Measurements from ENCODE around the gene FRZB. TPM values are rescaled to one million over a fixed set of nuclear protein-coding genes. Genes with fewer than 3 reads are reported as not detected.

The FRZB gene
- total and polyA plus RNA-seq, 3 experiments from 2014 or later, result not detected

DNA sequence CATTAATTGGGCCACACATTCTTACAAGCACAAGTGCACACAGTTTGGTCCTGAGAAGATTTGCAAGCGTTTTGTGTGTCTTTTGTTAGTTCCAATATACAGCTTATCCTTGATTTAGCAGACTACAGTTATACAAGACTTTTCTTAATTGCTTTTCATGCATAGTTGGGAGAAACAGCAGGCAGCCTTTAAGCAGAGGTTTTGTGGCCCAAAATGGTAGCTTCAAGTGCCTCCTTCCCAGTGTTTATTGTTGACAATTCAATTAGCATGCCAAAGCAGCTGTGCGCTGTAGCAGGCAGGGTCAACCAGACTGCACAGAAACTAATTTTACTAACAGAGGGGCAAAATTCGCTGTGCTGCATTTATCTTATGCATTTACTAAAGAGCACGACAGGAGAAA lies 47.5 kb downstream of the FRZB start:
- Histone ChIP-seq H3K9me3 (ENCODE audit: low read length) (no peaks in the 10 kb centered on the region), H3K4me1 (ENCODE audit: insufficient read depth, low read length) (no peaks in the 10 kb centered on the region), H3K27ac (ENCODE audit: low read depth, low read length) (no peak overlapping the region), H3K4me3 (ENCODE audit: low read length) (no peak overlapping the region), H3K36me3 (ENCODE audit: insufficient read depth, low read length) (no peaks in the 10 kb centered on the region), H3K27me3 (ENCODE audit: insufficient read depth, low read length, poor library complexity, severe bottlenecking) (no peaks in the 10 kb centered on the region)
- Mint-ChIP-seq H3K27ac (no peak overlapping the region), H3K36me3 (no peaks in the 10 kb centered on the region), H3K9me3 (no peaks in the 10 kb centered on the region), H3K4me1 (no peaks in the 10 kb centered on the region), H3K27me3 (peaks cover 12 to 33% of the 10 kb centered on the region in 2 donors), H3K4me3 (no peak overlapping the region)
- POLR2A ChIA-PET, result no interaction called here
- DNase-seq, result no peak
- CTCF ChIA-PET, result interaction anchor here (0.9 kb wide), 1 partner anchor 13 kb away, joined by 3 read pairs; no protein-coding TSS in a partner anchor

DNA sequence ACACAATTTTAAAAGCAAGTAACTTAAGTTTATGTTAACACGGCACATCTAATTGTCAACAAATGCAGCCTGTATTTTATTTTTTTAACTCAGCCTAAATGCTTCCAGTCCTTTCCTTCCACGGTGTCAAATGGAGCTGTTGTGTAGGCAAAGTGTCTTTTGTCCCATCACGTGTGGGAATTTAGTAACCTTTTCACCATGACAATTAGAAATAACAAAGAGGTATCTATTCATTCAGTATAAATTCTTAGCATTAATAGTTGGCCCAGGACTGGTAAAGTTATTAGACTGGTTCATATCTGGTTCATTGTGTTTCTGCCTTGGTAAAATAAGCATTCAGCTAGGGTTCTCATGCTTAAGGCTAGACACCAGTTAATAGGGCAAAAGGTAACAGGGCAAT lies 47.9 kb downstream of the FRZB start:
- CTCF ChIA-PET, result interaction anchor here (0.9 kb wide), 1 partner anchor 13 kb away, joined by 3 read pairs; no protein-coding TSS in a partner anchor
- POLR2A ChIA-PET, result no interaction called here

DNA sequence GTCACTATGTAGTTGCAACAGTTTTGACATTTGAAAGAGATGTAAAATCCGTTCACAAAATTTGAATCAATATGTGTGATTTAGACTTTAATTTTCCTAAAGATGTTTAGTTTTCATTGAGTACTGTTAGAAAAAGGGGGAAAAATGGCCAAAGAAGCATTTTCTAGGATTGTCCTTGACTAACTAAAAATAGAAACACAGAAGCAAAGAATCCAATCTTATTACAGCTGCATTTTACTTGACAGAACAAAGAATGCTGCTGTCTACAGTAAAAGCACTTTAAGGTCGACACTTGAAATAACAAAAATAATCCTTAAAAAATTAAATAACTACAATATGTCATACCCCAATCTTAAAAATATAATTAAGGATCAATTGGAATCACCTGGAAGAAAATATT lies 48.9 kb downstream of the FRZB start:
- H3K36me3 ChIP-seq (ENCODE audit: insufficient read depth, low read length), result no peaks in the 10 kb centered on the region
- no peaks in the 10 kb centered on the region for H3K4me1 ChIP-seq (ENCODE audit: insufficient read depth, low read length)
- Mint-ChIP-seq H3K4me3 (no peak overlapping the region), H3K4me1 (no peaks in the 10 kb centered on the region), H3K27me3 (peaks cover 12 to 31% of the 10 kb centered on the region in 2 donors), H3K9me3 (no peaks in the 10 kb centered on the region), H3K36me3 (no peaks in the 10 kb centered on the region), H3K27ac (no peak overlapping the region)
- ChIA-PET POLR2A (no interaction called here), CTCF (no interaction called here)
- no peak overlapping the region for H3K27ac ChIP-seq (ENCODE audit: low read depth, low read length)
- no peaks in the 10 kb centered on the region for H3K9me3 ChIP-seq (ENCODE audit: low read length)
- H3K27me3 ChIP-seq (ENCODE audit: insufficient read depth, low read length, poor library complexity, severe bottlenecking), result no peaks in the 10 kb centered on the region
- no peak overlapping the region for H3K4me3 ChIP-seq (ENCODE audit: low read length)
- no peak for DNase-seq

More for the DNA sequence above, 47.9 kb downstream of the FRZB start:
- Mint-ChIP-seq H3K4me1 (no peaks in the 10 kb centered on the region), H3K4me3 (no peak overlapping the region), H3K27me3 (peaks cover 12 to 31% of the 10 kb centered on the region in 2 donors), H3K36me3 (no peaks in the 10 kb centered on the region), H3K27ac (no peak overlapping the region), H3K9me3 (no peaks in the 10 kb centered on the region)
- Histone ChIP-seq H3K36me3 (ENCODE audit: insufficient read depth, low read length) (no peaks in the 10 kb centered on the region), H3K27me3 (ENCODE audit: insufficient read depth, low read length, poor library complexity, severe bottlenecking) (no peaks in the 10 kb centered on the region), H3K9me3 (ENCODE audit: low read length) (no peaks in the 10 kb centered on the region), H3K4me3 (ENCODE audit: low read length) (no peak overlapping the region), H3K4me1 (ENCODE audit: insufficient read depth, low read length) (no peaks in the 10 kb centered on the region), H3K27ac (ENCODE audit: low read depth, low read length) (no peak overlapping the region)
- DNase-seq, result no peak

DNA sequence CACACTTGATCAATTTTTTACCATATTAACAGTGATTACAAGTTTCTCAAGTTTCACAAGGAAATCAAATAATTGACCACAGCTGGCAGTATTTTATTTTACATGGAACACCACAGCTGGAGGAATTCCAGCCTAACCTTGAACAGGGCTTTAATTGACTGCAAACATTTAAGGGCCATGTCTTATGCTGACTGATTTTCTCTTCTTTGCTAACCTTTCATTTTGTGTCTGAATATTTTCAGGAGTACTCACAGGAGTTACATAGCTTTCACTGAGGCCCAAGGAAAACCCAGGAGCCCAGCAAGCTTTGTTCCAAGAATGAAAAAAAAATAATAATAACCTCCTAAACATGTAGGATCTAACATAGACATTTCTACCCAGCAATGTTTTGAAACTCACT lies 49.6 kb downstream of the FRZB start:
- no peak overlapping the region for H3K4me3 Mint-ChIP-seq
- H3K9me3 Mint-ChIP-seq, result no peaks in the 10 kb centered on the region
- Histone ChIP-seq H3K36me3 (ENCODE audit: insufficient read depth, low read length) (no peaks in the 10 kb centered on the region), H3K4me1 (ENCODE audit: insufficient read depth, low read length) (no peaks in the 10 kb centered on the region), H3K27ac (ENCODE audit: low read depth, low read length) (no peak overlapping the region), H3K27me3 (ENCODE audit: insufficient read depth, low read length, poor library complexity, severe bottlenecking) (no peaks in the 10 kb centered on the region), H3K9me3 (ENCODE audit: low read length) (no peaks in the 10 kb centered on the region), H3K4me3 (ENCODE audit: low read length) (no peak overlapping the region)
- POLR2A ChIA-PET, result no interaction called here
- peaks cover 12 to 36% of the 10 kb centered on the region in 2 donors for H3K27me3 Mint-ChIP-seq
- no peak for DNase-seq
- no peaks in the 10 kb centered on the region for H3K36me3 Mint-ChIP-seq
- H3K4me1 Mint-ChIP-seq, result no peaks in the 10 kb centered on the region
- no peak overlapping the region for H3K27ac Mint-ChIP-seq
- CTCF ChIA-PET, result no interaction called here

DNA sequence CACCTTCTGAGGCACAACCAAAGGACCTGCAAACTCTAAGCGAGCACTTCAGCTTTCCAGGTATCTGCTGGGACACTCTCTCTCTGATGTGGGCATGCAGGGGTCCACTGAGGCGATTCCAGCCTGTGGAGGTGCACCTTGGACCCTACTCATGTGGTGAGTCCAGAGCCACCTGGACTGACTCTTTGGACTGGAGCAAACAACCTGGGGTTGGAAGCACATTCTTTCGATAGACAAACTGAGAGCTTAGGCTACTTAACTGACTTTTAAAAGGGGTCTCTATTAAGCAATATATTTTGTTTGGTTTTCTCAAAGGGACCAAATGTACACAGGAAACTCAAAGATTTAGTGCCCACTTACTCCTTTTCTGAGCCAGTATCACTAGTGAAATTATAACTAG lies 51.6 kb downstream of the FRZB start:
- POLR2A ChIA-PET, result no interaction called here
- H3K27me3 ChIP-seq (ENCODE audit: insufficient read depth, low read length, poor library complexity, severe bottlenecking), result no peaks in the 10 kb centered on the region

DNA sequence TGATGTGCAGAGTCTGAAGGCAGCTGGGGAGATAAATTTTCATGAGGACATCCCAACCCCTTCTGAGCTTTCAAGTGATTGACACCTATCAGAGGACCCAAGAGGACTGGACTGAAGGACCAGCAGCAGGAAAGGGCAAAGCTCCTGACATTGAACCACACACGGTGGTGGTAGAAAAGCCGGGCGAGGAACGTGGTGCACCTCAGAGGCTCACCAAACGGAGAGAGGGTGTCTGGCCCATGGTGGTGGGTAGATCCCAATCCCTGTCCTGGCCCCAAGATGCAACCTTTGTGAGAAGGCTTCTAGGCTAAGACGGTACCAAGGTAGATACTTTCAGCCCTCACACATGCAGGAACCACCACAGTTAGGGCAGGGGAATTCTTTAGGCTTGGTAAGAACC lies 52.1 kb downstream of the FRZB start:
- Mint-ChIP-seq H3K36me3 (no peaks in the 10 kb centered on the region), H3K9me3 (no peaks in the 10 kb centered on the region), H3K4me3 (no peak overlapping the region), H3K27ac (no peak overlapping the region), H3K27me3 (peaks cover 9 to 28% of the 10 kb centered on the region in 2 donors), H3K4me1 (no peaks in the 10 kb centered on the region)
- no peak overlapping the region for H3K27ac ChIP-seq (ENCODE audit: low read depth, low read length)
- no peaks in the 10 kb centered on the region for H3K9me3 ChIP-seq (ENCODE audit: low read length)
- H3K4me1 ChIP-seq (ENCODE audit: insufficient read depth, low read length), result no peaks in the 10 kb centered on the region
- no peaks in the 10 kb centered on the region for H3K36me3 ChIP-seq (ENCODE audit: insufficient read depth, low read length)
- no peak overlapping the region for H3K4me3 ChIP-seq (ENCODE audit: low read length)
- POLR2A ChIA-PET, result no interaction called here
- H3K27me3 ChIP-seq (ENCODE audit: insufficient read depth, low read length, poor library complexity, severe bottlenecking), result no peaks in the 10 kb centered on the region
- DNase-seq, result no peak
- CTCF ChIA-PET, result no interaction called here

More for the DNA sequence above, 51.6 kb downstream of the FRZB start:
- no peak overlapping the region for H3K27ac Mint-ChIP-seq
- peaks cover 10 to 30% of the 10 kb centered on the region in 2 donors for H3K27me3 Mint-ChIP-seq
- Histone ChIP-seq H3K36me3 (ENCODE audit: insufficient read depth, low read length) (no peaks in the 10 kb centered on the region), H3K9me3 (ENCODE audit: low read length) (no peaks in the 10 kb centered on the region), H3K4me1 (ENCODE audit: insufficient read depth, low read length) (no peaks in the 10 kb centered on the region), H3K27ac (ENCODE audit: low read depth, low read length) (no peak overlapping the region), H3K4me3 (ENCODE audit: low read length) (no peak overlapping the region)
- H3K4me3 Mint-ChIP-seq, result no peak overlapping the region
- no peak for DNase-seq
- H3K36me3 Mint-ChIP-seq, result no peaks in the 10 kb centered on the region
- no peaks in the 10 kb centered on the region for H3K4me1 Mint-ChIP-seq
- CTCF ChIA-PET, result no interaction called here
- H3K9me3 Mint-ChIP-seq, result no peaks in the 10 kb centered on the region

DNA sequence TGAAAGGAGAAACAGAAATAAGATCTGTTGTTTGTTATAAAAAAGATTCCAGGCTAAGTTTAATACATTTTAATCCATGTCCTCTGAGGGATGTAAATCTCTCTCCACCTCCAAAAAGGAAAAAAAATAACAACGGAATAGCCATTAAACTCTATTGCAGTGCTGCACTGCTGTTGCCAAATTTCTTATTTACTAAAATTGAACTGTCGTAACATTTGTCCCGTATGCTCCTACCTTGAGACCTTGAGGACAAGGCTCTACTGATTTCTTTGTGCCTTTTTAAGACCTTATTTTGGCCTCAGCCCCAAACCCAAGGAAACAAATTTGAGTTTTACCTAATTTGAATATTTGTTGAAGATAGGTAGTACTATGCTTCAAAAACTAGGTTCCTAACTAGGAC lies 56.4 kb downstream of the FRZB start:
- Mint-ChIP-seq H3K4me1 (no peaks in the 10 kb centered on the region), H3K27ac (no peak overlapping the region)
- POLR2A ChIA-PET, result no interaction called here

DNA sequence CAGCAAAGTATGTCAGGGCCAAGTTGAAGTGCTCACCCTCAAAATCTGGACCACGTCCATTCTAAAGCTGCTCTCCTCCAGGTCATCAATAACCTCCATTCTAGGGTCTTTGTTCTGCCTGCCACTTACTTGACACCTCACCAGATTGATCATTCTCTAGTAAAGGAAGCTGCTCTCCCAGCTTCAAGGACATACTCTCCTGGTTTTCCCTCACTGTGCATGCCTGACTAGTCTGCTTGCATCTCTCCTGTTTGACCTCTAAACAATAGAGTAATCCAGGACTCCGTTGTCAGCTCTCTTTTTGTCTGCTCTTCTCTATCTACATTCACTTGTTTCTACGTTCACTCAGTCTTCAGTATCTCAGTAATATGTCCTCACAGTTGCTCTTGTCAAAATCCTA lies 59.1 kb downstream of the FRZB start:
- Mint-ChIP-seq H3K9me3 (no peaks in the 10 kb centered on the region), H3K4me1 (no peaks in the 10 kb centered on the region), H3K27me3 (peaks cover 6 to 37% of the 10 kb centered on the region in 2 donors), H3K4me3 (no peak overlapping the region), H3K27ac (no peak overlapping the region), H3K36me3 (no peaks in the 10 kb centered on the region)
- no peak for DNase-seq
- Histone ChIP-seq H3K4me1 (ENCODE audit: insufficient read depth, low read length) (no peaks in the 10 kb centered on the region), H3K27ac (ENCODE audit: low read depth, low read length) (no peak overlapping the region), H3K9me3 (ENCODE audit: low read length) (no peaks in the 10 kb centered on the region), H3K4me3 (ENCODE audit: low read length) (no peak overlapping the region), H3K27me3 (ENCODE audit: insufficient read depth, low read length, poor library complexity, severe bottlenecking) (no peaks in the 10 kb centered on the region), H3K36me3 (ENCODE audit: insufficient read depth, low read length) (no peaks in the 10 kb centered on the region)
- ChIA-PET CTCF (no interaction called here), POLR2A (no interaction called here)

More for the DNA sequence above, 56.4 kb downstream of the FRZB start:
- H3K27me3 ChIP-seq (ENCODE audit: insufficient read depth, low read length, poor library complexity, severe bottlenecking), result no peaks in the 10 kb centered on the region
- H3K4me3 ChIP-seq (ENCODE audit: low read length), result no peak overlapping the region
- H3K27ac ChIP-seq (ENCODE audit: low read depth, low read length), result no peak overlapping the region
- no peaks in the 10 kb centered on the region for H3K36me3 ChIP-seq (ENCODE audit: insufficient read depth, low read length)
- no peaks in the 10 kb centered on the region for H3K9me3 ChIP-seq (ENCODE audit: low read length)
- no peaks in the 10 kb centered on the region for H3K36me3 Mint-ChIP-seq
- CTCF ChIA-PET, result no interaction called here
- peaks cover 8 to 23% of the 10 kb centered on the region in 2 donors for H3K27me3 Mint-ChIP-seq
- H3K4me3 Mint-ChIP-seq, result no peak overlapping the region
- DNase-seq, result no peak
- H3K9me3 Mint-ChIP-seq, result no peaks in the 10 kb centered on the region
- no peaks in the 10 kb centered on the region for H3K4me1 ChIP-seq (ENCODE audit: insufficient read depth, low read length)

DNA sequence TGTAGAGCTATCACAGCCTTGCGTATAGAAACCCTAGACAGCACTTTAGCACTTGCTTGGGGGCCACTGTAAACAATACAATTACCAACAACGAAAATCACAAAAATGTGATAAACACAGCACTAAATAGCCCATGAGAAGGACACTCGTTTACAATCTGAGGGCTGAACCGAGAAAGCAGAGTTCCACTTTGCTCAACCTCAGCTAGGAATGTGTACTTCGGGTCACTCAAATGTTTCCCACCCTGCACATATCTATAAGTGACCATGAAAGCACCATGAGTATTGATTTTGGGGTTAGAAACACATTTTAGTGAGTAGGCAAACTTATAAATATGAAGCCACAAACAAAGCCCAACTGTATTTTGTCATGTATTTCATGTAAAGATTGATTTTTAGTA lies 62.3 kb downstream of the FRZB start:
- CTCF ChIA-PET, result no interaction called here
- Histone ChIP-seq H3K36me3 (ENCODE audit: insufficient read depth, low read length) (no peaks in the 10 kb centered on the region), H3K27me3 (ENCODE audit: insufficient read depth, low read length, poor library complexity, severe bottlenecking) (peaks cover 6% of the 10 kb centered on the region), H3K27ac (ENCODE audit: low read depth, low read length) (no peak overlapping the region), H3K4me3 (ENCODE audit: low read length) (no peak overlapping the region), H3K9me3 (ENCODE audit: low read length) (no peaks in the 10 kb centered on the region), H3K4me1 (ENCODE audit: insufficient read depth, low read length) (no peaks in the 10 kb centered on the region)
- H3K27ac Mint-ChIP-seq, result no peak overlapping the region
- no peak overlapping the region for H3K4me3 Mint-ChIP-seq
- H3K9me3 Mint-ChIP-seq, result peaks cover 0 to 2% (median 0%) of the 10 kb centered on the region in 5 donors
- no peaks in the 10 kb centered on the region for H3K4me1 Mint-ChIP-seq
- peaks cover 5 to 45% of the 10 kb centered on the region in 2 donors for H3K27me3 Mint-ChIP-seq
- no peaks in the 10 kb centered on the region for H3K36me3 Mint-ChIP-seq
- POLR2A ChIA-PET, result no interaction called here
- no peak for DNase-seq
